ENCODE measurements around the gene ZBTB16.

Gene ZBTB16

DNA sequence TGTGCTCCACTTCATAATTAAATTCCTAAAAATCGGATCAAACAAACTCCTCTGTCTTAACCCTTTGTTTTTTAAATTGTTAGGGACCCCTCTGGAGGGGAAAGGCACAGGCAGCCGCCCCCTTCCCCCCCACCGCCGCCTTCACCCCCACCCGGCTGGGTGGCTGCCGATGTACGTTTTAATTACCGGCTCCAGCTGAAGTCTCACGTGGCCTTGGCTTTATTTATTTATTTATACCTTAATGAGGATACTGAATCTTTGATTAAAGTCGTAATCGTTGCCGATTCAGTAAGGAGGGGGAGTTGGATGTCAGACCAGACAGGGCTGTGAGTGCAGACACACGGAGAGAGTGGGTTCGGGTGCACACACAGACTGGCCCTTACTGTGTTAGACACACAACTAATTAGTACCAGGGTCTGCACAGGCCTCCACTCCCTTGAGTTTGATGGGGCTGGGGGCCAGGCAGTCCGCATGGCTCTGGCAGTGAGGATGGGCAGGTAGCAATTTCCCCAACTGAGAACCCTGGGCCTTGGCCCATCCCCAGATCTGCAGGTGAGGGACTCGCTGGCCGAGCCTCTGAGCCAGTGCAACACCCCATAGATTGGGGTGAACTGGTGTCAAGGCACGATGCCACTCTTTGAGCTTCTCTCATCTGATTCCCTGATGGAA is 185.3 kb downstream of the ZBTB16 start:
- H3K27ac ChIP-seq: no peak overlapping the region

DNA sequence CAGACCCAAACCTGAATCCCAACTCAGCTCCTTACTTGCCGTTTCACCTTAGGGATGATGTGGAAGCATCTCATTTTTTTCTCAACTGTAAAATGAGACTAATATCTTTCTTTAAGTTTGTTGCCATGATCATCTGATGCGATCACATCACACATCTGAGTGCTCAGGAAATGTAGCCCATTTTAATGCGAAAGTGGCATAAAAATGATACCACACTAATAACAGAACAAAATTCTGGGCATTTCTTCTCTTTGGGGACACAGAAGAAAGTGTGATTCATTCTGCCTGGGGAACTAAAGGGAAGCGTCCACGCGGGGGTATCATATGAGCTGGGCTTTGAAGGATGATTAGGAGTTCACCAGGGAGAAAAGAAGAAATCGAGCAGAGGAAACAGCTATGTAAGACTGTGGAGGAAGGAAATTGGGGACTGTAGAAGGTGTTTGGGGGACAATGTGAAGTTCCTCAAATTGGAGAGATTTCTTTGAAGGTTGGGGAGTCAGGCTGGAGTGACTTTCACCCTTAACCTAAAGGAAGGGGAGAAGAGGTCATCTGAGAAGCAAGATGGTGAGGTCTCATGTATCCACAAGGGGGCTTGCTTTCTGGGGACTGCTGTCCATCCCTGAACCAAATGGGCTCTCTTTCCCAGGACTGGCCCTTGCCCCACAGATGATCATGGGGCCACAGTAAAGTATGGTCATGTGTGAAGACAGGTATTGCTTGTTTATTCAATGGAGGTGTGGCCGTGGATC is 187.0 kb downstream of the ZBTB16 start:
- no peak for TF ChIP-seq ZFX (IDR thresholded peaks at IDR 0.05; ENCODE audit: borderline replicate concordance)
- TF ChIP-seq, protein P1, sequence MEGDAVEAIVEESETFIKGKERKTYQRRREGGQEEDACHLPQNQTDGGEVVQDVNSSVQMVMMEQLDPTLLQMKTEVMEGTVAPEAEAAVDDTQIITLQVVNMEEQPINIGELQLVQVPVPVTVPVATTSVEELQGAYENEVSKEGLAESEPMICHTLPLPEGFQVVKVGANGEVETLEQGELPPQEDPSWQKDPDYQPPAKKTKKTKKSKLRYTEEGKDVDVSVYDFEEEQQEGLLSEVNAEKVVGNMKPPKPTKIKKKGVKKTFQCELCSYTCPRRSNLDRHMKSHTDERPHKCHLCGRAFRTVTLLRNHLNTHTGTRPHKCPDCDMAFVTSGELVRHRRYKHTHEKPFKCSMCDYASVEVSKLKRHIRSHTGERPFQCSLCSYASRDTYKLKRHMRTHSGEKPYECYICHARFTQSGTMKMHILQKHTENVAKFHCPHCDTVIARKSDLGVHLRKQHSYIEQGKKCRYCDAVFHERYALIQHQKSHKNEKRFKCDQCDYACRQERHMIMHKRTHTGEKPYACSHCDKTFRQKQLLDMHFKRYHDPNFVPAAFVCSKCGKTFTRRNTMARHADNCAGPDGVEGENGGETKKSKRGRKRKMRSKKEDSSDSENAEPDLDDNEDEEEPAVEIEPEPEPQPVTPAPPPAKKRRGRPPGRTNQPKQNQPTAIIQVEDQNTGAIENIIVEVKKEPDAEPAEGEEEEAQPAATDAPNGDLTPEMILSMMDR (IDR thresholded peaks at IDR 0.05): no peak
- no peak overlapping the region for H3K27ac ChIP-seq

More for the DNA sequence above, 185.3 kb downstream of the ZBTB16 start:
- TF ChIP-seq, protein P1 (IDR thresholded peaks at IDR 0.05): no peak
- TF ChIP-seq ZFX (IDR thresholded peaks at IDR 0.05; ENCODE audit: borderline replicate concordance): no peak

DNA sequence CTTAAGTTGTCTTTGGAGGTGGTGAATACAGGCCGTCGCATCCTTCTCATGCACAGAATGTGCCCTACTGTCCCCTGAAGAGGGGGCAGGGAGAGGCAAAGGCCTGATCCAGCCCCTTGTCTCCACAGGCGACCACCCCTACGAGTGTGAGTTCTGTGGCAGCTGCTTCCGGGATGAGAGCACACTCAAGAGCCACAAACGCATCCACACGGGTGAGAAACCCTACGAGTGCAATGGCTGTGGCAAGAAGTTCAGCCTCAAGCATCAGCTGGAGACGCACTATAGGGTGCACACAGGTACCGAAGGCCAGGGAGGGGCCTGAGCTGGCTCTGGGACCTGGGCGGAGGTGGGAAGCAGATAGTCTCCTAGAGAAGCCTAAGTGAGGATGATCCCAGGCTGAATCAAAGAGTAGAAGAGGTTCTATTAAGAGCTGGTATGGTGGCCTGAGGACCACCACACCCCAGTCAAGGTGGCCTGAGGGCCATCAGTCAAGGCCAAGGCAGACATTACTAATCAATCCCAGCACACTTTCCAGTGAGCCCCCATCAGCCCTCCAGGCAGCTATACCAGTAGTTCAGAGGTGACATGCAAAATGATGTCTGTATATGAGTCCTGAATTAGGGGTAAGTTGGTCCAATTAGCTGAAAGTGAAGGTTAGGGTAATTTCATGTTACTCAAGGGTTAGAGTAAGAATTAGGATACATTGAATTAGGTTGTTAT is 187.7 kb downstream of the ZBTB16 start:
- H3K27ac ChIP-seq: no peak overlapping the region

DNA sequence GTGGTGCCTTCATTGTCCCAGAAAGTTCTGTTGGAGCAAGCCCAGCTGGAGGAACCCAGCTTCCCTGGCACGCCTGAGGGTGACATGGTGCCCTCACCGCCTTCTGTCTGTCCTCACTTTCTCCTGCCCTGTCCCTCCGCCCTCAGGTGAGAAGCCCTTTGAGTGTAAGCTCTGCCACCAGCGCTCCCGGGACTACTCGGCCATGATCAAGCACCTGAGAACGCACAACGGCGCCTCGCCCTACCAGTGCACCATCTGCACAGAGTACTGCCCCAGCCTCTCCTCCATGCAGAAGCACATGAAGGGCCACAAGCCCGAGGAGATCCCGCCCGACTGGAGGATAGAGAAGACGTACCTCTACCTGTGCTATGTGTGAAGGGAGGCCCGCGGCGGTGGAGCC is 190.7 kb downstream of the ZBTB16 start:
- no peak overlapping the region; the same call in 1 of the 2 replicates for H3K27ac ChIP-seq
- TF ChIP-seq, protein P1 (IDR thresholded peaks at IDR 0.05): no peak
- no peak for TF ChIP-seq ZFX (IDR thresholded peaks at IDR 0.05; ENCODE audit: borderline replicate concordance)

More for the DNA sequence above, 187.7 kb downstream of the ZBTB16 start:
- TF ChIP-seq ZFX (IDR thresholded peaks at IDR 0.05; ENCODE audit: borderline replicate concordance): no peak
- TF ChIP-seq, protein P1 (IDR thresholded peaks at IDR 0.05): no peak

DNA sequence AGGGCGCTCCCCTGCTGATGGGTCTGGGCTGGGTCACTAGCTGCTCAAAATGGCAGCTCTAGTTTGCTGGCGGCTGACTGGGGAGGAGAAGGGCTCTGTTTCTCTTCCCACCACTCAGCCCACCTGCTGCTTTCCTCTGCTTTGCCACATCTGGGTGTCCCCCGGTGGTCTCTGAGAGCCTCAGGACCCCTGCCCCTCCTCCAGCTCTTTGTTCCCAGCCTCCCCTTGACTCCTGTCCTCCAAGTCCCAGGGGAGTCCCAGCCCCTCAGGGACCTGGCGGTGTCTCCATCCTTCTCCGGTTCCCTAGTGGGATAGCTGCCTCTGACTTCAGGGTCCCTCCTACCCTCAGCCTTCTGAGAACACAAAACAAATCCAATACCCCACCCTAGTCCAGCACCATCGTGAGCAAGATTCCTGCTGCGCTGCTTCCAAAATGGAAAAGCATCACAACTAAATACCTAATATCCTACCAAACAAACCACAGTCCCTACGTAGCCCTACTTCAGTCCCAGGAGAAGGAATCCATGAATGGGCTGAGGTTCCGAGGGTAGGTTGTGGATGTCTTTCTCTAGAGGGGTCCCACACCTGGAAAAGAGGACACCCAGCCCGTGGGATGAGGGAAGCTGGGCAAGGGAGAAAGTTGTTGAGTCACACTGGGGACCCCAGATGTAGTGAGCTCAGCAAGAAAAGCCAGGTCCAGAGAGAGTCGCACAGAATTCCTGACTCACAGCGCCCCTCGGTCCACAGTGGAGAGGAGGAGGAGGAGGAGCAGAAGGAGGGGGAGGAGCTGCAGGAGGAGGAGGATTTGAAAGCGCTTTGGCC is 191.7 kb downstream of the ZBTB16 start:
- peak overlapping the region; percentile 22; the same call in 1 of the 2 replicates for H3K27ac ChIP-seq
- TF ChIP-seq, protein P1 (IDR thresholded peaks at IDR 0.05): no peak
- TF ChIP-seq ZFX (IDR thresholded peaks at IDR 0.05; ENCODE audit: borderline replicate concordance): no peak

DNA sequence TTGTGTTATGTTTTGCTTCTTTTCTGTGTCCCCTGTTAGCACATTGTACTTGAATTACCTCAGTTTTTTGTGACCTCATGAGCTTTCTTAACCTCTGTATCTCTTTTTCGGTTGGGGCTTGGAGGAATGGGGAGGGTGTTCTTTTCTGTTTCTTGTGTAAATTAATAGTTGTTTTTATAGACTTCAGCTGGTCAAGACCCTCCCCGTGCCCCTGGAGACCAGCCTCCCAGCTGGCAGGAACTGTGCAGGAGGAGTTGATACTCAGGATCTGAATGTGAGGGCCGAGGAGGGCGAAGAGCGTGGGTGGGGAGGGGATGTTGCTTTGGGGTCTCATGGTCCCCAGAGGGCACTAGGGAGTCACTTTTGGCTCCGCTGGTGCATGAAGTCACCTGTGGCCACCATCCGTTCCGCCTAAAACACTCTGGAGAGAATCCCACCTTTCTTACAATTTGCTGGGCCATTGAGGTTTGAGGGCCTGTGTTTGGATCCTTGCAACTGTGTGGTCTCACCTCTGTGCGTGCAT is 192.4 kb downstream of the ZBTB16 start:
- TF ChIP-seq ZFX (IDR thresholded peaks at IDR 0.05; ENCODE audit: borderline replicate concordance): no peak
- TF ChIP-seq, protein P1 (IDR thresholded peaks at IDR 0.05): no peak
- peak overlapping the region; percentile 22; the same call in 1 of the 2 replicates for H3K27ac ChIP-seq
